Measurements from ENCODE around the gene TMEM185B.
A peak's percentile ranks its signal among the peaks of the same experiment; 100 is the strongest.

TMEM185B gene

GRCh38 chr2:120206022-120206581, 17.1 kb downstream of the TMEM185B start:
- TF ChIP-seq RAD21 (IDR thresholded peaks at IDR 0.05; ENCODE audit: low read depth) (peak; percentile 44; the same call in 1 of the 2 replicates), MAX (IDR thresholded peaks at IDR 0.05) (no peak), EP300 (IDR thresholded peaks at IDR 0.05; ENCODE audit: borderline replicate concordance) (no peak), CREB1 (IDR thresholded peaks at IDR 0.05; ENCODE audit: low read depth) (no peak)

- TF ChIP-seq CEBPB (IDR thresholded peaks at IDR 0.05) (no peak), TCF12 (IDR thresholded peaks at IDR 0.05; ENCODE audit: low read depth) (no peak)
Observed at GRCh38 chr2:120204945-120205670, 18.1 kb downstream of the TMEM185B start.

GRCh38 chr2:120204417-120204816, 18.8 kb downstream of the TMEM185B start:
- TF ChIP-seq TEAD4 (IDR thresholded peaks at IDR 0.05) (no peak), EGR1 (IDR thresholded peaks at IDR 0.05) (no peak), EP300 (IDR thresholded peaks at IDR 0.05; ENCODE audit: borderline replicate concordance) (no peak), RAD21 (IDR thresholded peaks at IDR 0.05; ENCODE audit: low read depth) (no peak), MAX (IDR thresholded peaks at IDR 0.05) (no peak), TCF12 (IDR thresholded peaks at IDR 0.05; ENCODE audit: low read depth) (no peak), YY1 (IDR thresholded peaks at IDR 0.05; ENCODE audit: low read depth) (no peak), CREB1 (IDR thresholded peaks at IDR 0.05; ENCODE audit: low read depth) (no peak), FOXM1 (IDR thresholded peaks at IDR 0.05; ENCODE audit: borderline replicate concordance, low read depth) (no peak), NFIC (IDR thresholded peaks at IDR 0.05) (no peak), USF1 (IDR thresholded peaks at IDR 0.05) (no peak), REST (IDR thresholded peaks at IDR 0.05; ENCODE audit: low read depth) (no peak), TAF1 (IDR thresholded peaks at IDR 0.05; ENCODE audit: low read depth) (no peak), ZBTB7A (IDR thresholded peaks at IDR 0.05; ENCODE audit: low read depth) (no peak), CEBPB (IDR thresholded peaks at IDR 0.05) (no peak)

- TF ChIP-seq TEAD4 (IDR thresholded peaks at IDR 0.05): no peak
- no peak for TF ChIP-seq EGR1 (IDR thresholded peaks at IDR 0.05)
- no peak for TF ChIP-seq FOXM1 (IDR thresholded peaks at IDR 0.05; ENCODE audit: borderline replicate concordance, low read depth)
- TF ChIP-seq USF1 (IDR thresholded peaks at IDR 0.05): no peak
Observed at GRCh38 chr2:120204022-120204405, 19.2 kb downstream of the TMEM185B start.

GRCh38 chr2:120203251-120204021, 19.8 kb downstream of the TMEM185B start:
- no peak for TF ChIP-seq FOXM1 (IDR thresholded peaks at IDR 0.05; ENCODE audit: borderline replicate concordance, low read depth)
- no peak for TF ChIP-seq NFIC (IDR thresholded peaks at IDR 0.05)
- no peak for TF ChIP-seq CREB1 (IDR thresholded peaks at IDR 0.05; ENCODE audit: low read depth)
- TF ChIP-seq EGR1 (IDR thresholded peaks at IDR 0.05): no peak
- TF ChIP-seq RAD21 (IDR thresholded peaks at IDR 0.05; ENCODE audit: low read depth): no peak
- TF ChIP-seq MAX (IDR thresholded peaks at IDR 0.05): no peak
- TF ChIP-seq USF1 (IDR thresholded peaks at IDR 0.05): no peak
- TF ChIP-seq TEAD4 (IDR thresholded peaks at IDR 0.05): no peak
- TF ChIP-seq TCF12 (IDR thresholded peaks at IDR 0.05; ENCODE audit: low read depth): no peak

GRCh38 chr2:120195553-120195952, 27.6 kb downstream of the TMEM185B start:
- TF ChIP-seq TEAD4 (IDR thresholded peaks at IDR 0.05) (no peak), USF1 (IDR thresholded peaks at IDR 0.05) (no peak)

- TF ChIP-seq CEBPB (IDR thresholded peaks at IDR 0.05): no peak
- TF ChIP-seq TCF12 (IDR thresholded peaks at IDR 0.05; ENCODE audit: low read depth): no peak
- no peak for TF ChIP-seq FOXM1 (IDR thresholded peaks at IDR 0.05; ENCODE audit: borderline replicate concordance, low read depth)
- no peak for TF ChIP-seq YY1 (IDR thresholded peaks at IDR 0.05; ENCODE audit: low read depth)
- no peak for TF ChIP-seq CREB1 (IDR thresholded peaks at IDR 0.05; ENCODE audit: low read depth)
- TF ChIP-seq EP300 (IDR thresholded peaks at IDR 0.05; ENCODE audit: borderline replicate concordance): no peak
- no peak for TF ChIP-seq ZBTB7A (IDR thresholded peaks at IDR 0.05; ENCODE audit: low read depth)
- no peak for TF ChIP-seq REST (IDR thresholded peaks at IDR 0.05; ENCODE audit: low read depth)
- no peak for TF ChIP-seq USF1 (IDR thresholded peaks at IDR 0.05)
- no peak for TF ChIP-seq RAD21 (IDR thresholded peaks at IDR 0.05; ENCODE audit: low read depth)
- no peak for TF ChIP-seq TEAD4 (IDR thresholded peaks at IDR 0.05)
- TF ChIP-seq EGR1 (IDR thresholded peaks at IDR 0.05): no peak
- no peak for TF ChIP-seq TAF1 (IDR thresholded peaks at IDR 0.05; ENCODE audit: low read depth)
- TF ChIP-seq NFIC (IDR thresholded peaks at IDR 0.05): no peak
- no peak for TF ChIP-seq MAX (IDR thresholded peaks at IDR 0.05)
Observed at GRCh38 chr2:120192280-120192679, 30.9 kb downstream of the TMEM185B start.

Data from Ishikawa (cell line).